Kidney (tissue), 14 donors: ENCODE results near the gene XPO4. TPM values are rescaled to one million over a fixed set of nuclear protein-coding genes. Genes with fewer than 3 reads are reported as not detected.

Source experiments
- DNase-seq, 5 donors: peaks; one replicate each; pipeline ENCODE4 v3.0.0-alpha.2; 2013 to 2020
- FAIRE-seq: peaks from 2 replicates; lab custom pipeline; 2012; peaks lifted over from hg19 to GRCh38; lab: Jason Lieb, UNC
- H3K27ac ChIP-seq, 2 donors: one replicate each; pipeline ENCODE4 v1.7.0; 2013; ENCODE audit warnings: low read depth in 2 of 2, low read length in 2 of 2, inconsistent platforms in 1 of 2
- H3K27me3 ChIP-seq: one replicate; pipeline ENCODE4 v1.7.1; 2013; ENCODE audit warnings: low read length, inconsistent platforms; ENCODE audit not compliant: control insufficient read depth, insufficient read depth
- H3K36me3 ChIP-seq, 3 donors: one replicate each; pipeline versions ENCODE4 v1.7.0 to v1.7.1; 2013; ENCODE audit warnings: low read length in 3 of 3, control low read depth in 1 of 3, inconsistent platforms in 1 of 3; ENCODE audit not compliant: insufficient read depth in 3 of 3, control insufficient read depth in 2 of 3
- H3K4me1 ChIP-seq, 3 donors: one replicate each; pipeline versions ENCODE4 v1.7.0 to v1.7.1; 2013; ENCODE audit warnings: low read length in 3 of 3, inconsistent platforms in 1 of 3, low read depth in 1 of 3; ENCODE audit not compliant: control insufficient read depth in 2 of 3, insufficient read depth in 2 of 3
- H3K4me3 ChIP-seq, 3 donors: one replicate each; pipeline versions ENCODE4 v1.7.0 to v1.8.1; 2013; ENCODE audit warnings: low read length in 3 of 3, control low read depth in 1 of 3, inconsistent platforms in 1 of 3
- H3K9ac ChIP-seq, 3 donors: one replicate each; pipeline versions ENCODE4 v1.7.0 to v1.7.1; 2013; ENCODE audit warnings: low read length in 3 of 3, control low read depth in 1 of 3, inconsistent platforms in 1 of 3
- H3K9me3 ChIP-seq, 3 donors: one replicate each; pipeline versions ENCODE4 v1.7.0 to v1.7.1; 2013; ENCODE audit warnings: low read length in 3 of 3, control low read depth in 1 of 3, inconsistent platforms in 1 of 3; ENCODE audit not compliant: control insufficient read depth in 2 of 3, insufficient read depth in 1 of 3
- CTCF ChIP-seq: IDR thresholded peaks from 3 replicates; pipeline ENCODE4 v1.5.1; 2012; ENCODE audit warnings: mild to moderate bottlenecking, moderate library complexity, borderline replicate concordance; ENCODE audit not compliant: insufficient read depth; ENCODE audit errors: extremely low read depth
- intact Hi-C: fragments of 100-400 bp; cut with DNase I; formaldehyde crosslinking; loops from one replicate; pipeline ENCODE4 v1.11.1; 2022
- polyA plus RNA-seq: library from polyadenylated mRNA; stranded (reverse); fragments of 350-450 nt; fragmentation: Illumina TruSeq; extraction: RNeasy Lipid Tissue Mini Kit (QIAGEN cat#74804); gene quantifications from one replicate; pipeline ENCODE4 v1.2.3, GENCODE V29; 2014; ENCODE audit warnings: low read depth, low replicate concordance; ENCODE audit not compliant: insufficient read depth
- total RNA-seq: library from RNA; stranded (reverse); fragmentation: NEBNext Ultra II Directional; extraction: Animal tissue kit (Norgen Biotek cat#: 25700); gene quantifications from one replicate; pipeline ENCODE4 v1.2.1, GENCODE V29; 2021
- donor health status: control.
- donor health status: control.
- donor health status: control.
- donor health status: control.
- donor health status: control.
- donor health status: DM: yes; HTN: yes; CAD: no.
- donor health status: Normal renal cell carcinoma (clear cell type).

Gene XPO4
- total and polyA plus RNA-seq, 2 donors from 2014 or later = 3.3 to 17.4 TPM

- no peaks in the 10 kb centered on the region for H3K27me3 ChIP-seq
- H3K27ac ChIP-seq = peak overlapping the region; percentile 76 to 85
- peaks cover 0 to 2% (median 2%) of the 10 kb centered on the region in 3 donors for H3K4me1 ChIP-seq
- peak overlapping the region; percentile 89 to 96 (median 93) for H3K4me3 ChIP-seq
- no peaks in the 10 kb centered on the region for H3K36me3 ChIP-seq
- FAIRE-seq (no peak), DNase-seq (peak in 4 of 5 donors; percentile 57 to 74 (median 68))
- intact Hi-C loops = no loop called here
- no peak for TF ChIP-seq CTCF
- no peaks in the 10 kb centered on the region for H3K9me3 ChIP-seq
- peak overlapping the region; percentile 52 to 97 (median 89) for H3K9ac ChIP-seq
Observed at GRCh38 chr13:20901668-20902437, 693 bp downstream of the XPO4 start.

GRCh38 chr13:20894245-20894644, 8.3 kb downstream of the XPO4 start:
- no peak overlapping the region for H3K27ac ChIP-seq
- H3K4me3 ChIP-seq = no peak overlapping the region
- no peaks in the 10 kb centered on the region for H3K4me1 ChIP-seq
- no peaks in the 10 kb centered on the region for H3K9me3 ChIP-seq
- TF ChIP-seq CTCF = no peak
- intact Hi-C loops = no loop called here
- DNase-seq (no peak), FAIRE-seq (no peak)
- H3K36me3 ChIP-seq = no peaks in the 10 kb centered on the region
- H3K9ac ChIP-seq = no peak overlapping the region
- no peaks in the 10 kb centered on the region for H3K27me3 ChIP-seq

GRCh38 chr13:20891768-20892167, 10.8 kb downstream of the XPO4 start:
- DNase-seq = no peak
- intact Hi-C loops = no loop called here
- H3K9me3 ChIP-seq = no peaks in the 10 kb centered on the region
- no peak overlapping the region for H3K9ac ChIP-seq
- no peaks in the 10 kb centered on the region for H3K4me1 ChIP-seq
- H3K36me3 ChIP-seq = no peaks in the 10 kb centered on the region
- H3K27me3 ChIP-seq = no peaks in the 10 kb centered on the region
- no peak for TF ChIP-seq CTCF
- no peak overlapping the region for H3K4me3 ChIP-seq
- no peak for FAIRE-seq
- H3K27ac ChIP-seq = no peak overlapping the region
